ENCODE data around the gene SRSF9.

GRCh38 chr12:120413901-120414695, 55.5 kb downstream of the SRSF9 start:
- TF ChIP-seq PPARA (CRISPR knock-in tag; IDR thresholded peaks at IDR 0.05; ENCODE audit: borderline replicate concordance), result no peak
- TF ChIP-seq ZC3H10 (CRISPR knock-in tag; IDR thresholded peaks at IDR 0.05), result no peak
- no peak for TF ChIP-seq GLIS3 (CRISPR knock-in tag; IDR thresholded peaks at IDR 0.05)
- no peak for TF ChIP-seq SNAI2 (CRISPR knock-in tag; IDR thresholded peaks at IDR 0.05)
- TF ChIP-seq BACH2 (CRISPR knock-in tag; IDR thresholded peaks at IDR 0.05; ENCODE audit: borderline replicate concordance), result no peak

Measured in SK-N-SH treated with all-trans-retinoic acid at 6 μM for 48 hours (cell line).